Stimulated activated naive CD8-positive, alpha-beta T cell treated with anti-CD3 and anti-CD28 coated beads, Interleukin-15, amount 100 ng/mL, for 72 hours (primary cell): ENCODE measurements around the gene ZNF165.

Source experiments
- ATAC-seq: fragments of 150-1000 bp; cut with Tn5 transposase; 2 replicates; pipeline ENCODE4 v1.10.0; 2021; ENCODE audit warnings: mild to moderate bottlenecking, moderate library complexity
- DNase-seq, 2 donors: peaks; one replicate each; pipeline ENCODE4 v3.0.0; 2021 to 2022
- H3K27ac Mint-ChIP-seq, 2 donors: one replicate each; pipeline ENCODE4 v1.8.0; 2022; ENCODE audit warnings: mild to moderate bottlenecking in 2 of 2, mixed read lengths in 2 of 2, moderate library complexity in 2 of 2
- H3K27me3 Mint-ChIP-seq: one replicate; pipeline ENCODE4 v1.8.0; 2022; ENCODE audit warnings: mixed read lengths
- H3K4me1 Mint-ChIP-seq: one replicate; pipeline ENCODE4 v1.8.0; 2022; ENCODE audit warnings: mild to moderate bottlenecking, mixed read lengths
- H3K4me3 Mint-ChIP-seq, 2 donors: one replicate each; pipeline ENCODE4 v1.8.0; 2022; ENCODE audit warnings: mild to moderate bottlenecking in 2 of 2, mixed read lengths in 2 of 2, moderate library complexity in 1 of 2
- H3K9me3 Mint-ChIP-seq, 2 donors: one replicate each; pipeline ENCODE4 v1.8.0; 2022; ENCODE audit warnings: mixed read lengths in 2 of 2

The ZNF165 gene

GRCh38 chr6:28136585-28137504 lies 56.5 kb downstream of the ZNF165 start:
- H3K4me3 Mint-ChIP-seq, result peak overlapping the region; percentile 95 to 97
- ATAC-seq (peak; percentile 69), DNase-seq (peak; percentile 78 to 86)
- H3K9me3 Mint-ChIP-seq, result no peaks in the 10 kb centered on the region
- H3K4me1 Mint-ChIP-seq, result peaks cover 67% of the 10 kb centered on the region
- H3K27me3 Mint-ChIP-seq, result no peaks in the 10 kb centered on the region
- peak overlapping the region; percentile 98 to 99 for H3K27ac Mint-ChIP-seq

- no peaks in the 10 kb centered on the region for H3K9me3 Mint-ChIP-seq
- DNase-seq (peak in 1 of 2 donors; percentile 36), ATAC-seq (peak; percentile 71)
- H3K27ac Mint-ChIP-seq, result peak overlapping the region; percentile 98 to 99
- H3K4me1 Mint-ChIP-seq, result peaks cover 64% of the 10 kb centered on the region
- H3K27me3 Mint-ChIP-seq, result no peaks in the 10 kb centered on the region
- H3K4me3 Mint-ChIP-seq, result peak overlapping the region; percentile 95 to 97
These were observed 57.2 kb downstream of the ZNF165 start for GRCh38 chr6:28137505-28137981.
